HG03060 (cell line): Measurements from ENCODE around the gene MLLT10.

ENCODE experiments used
- ATAC-seq: cut with Tn5 transposase; IDR thresholded peaks from one replicate; pipeline ENCODE4 v1.9.1; 2021; ENCODE audit warnings: low read depth, moderate number of reproducible peaks; ENCODE audit not compliant: unreplicated experiment

The MLLT10 gene

DNA sequence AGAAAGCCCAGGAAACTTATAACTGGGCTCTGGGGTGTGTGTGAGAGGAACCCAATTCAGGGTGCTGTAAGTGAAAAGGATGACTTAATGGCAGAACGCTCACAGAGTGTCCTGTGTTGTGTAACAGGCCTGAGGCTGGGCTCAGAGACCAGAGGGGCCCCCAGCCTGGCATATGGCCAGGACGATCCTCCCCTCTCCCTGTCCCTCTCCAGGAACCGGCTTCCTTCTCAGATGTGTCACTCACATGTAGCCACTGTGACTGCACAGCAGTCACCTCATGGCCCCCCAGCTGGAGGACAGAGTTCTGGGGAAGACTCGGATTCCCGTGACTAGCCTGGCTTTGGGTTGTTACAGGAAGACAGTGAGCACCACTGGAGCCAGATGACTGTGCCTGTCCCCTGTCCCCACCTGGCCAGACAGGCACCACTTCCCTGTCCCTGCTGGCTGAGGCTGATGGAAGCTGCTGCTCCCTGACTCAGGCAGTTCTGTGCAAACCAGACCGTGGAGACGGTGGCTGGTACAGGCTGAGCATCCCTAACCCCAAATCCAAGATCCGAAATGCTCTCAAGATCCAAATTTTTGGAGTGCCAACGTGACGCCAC lies 220.5 kb downstream of the MLLT10 start:
- no peak for ATAC-seq

DNA sequence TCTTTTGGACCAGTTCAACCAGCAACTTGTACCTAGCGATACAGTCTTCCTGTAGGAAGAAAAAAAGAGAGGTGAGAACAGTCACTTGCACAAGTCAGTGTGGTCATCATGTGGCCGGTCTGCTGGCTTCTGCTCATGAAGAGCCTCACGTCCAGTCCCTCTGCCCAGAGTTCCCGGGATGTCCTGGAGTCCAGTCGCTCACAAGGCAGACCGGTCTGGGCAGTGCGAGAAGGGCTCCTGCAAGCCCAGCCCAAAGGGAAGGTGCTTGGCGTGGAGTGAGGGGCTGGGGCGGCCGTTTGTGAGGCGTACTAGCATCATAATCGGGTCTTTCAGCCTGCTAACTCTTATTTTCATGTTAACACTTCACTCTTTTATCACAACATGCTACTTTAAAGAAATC lies 222.7 kb downstream of the MLLT10 start:
- ATAC-seq, result no peak

DNA sequence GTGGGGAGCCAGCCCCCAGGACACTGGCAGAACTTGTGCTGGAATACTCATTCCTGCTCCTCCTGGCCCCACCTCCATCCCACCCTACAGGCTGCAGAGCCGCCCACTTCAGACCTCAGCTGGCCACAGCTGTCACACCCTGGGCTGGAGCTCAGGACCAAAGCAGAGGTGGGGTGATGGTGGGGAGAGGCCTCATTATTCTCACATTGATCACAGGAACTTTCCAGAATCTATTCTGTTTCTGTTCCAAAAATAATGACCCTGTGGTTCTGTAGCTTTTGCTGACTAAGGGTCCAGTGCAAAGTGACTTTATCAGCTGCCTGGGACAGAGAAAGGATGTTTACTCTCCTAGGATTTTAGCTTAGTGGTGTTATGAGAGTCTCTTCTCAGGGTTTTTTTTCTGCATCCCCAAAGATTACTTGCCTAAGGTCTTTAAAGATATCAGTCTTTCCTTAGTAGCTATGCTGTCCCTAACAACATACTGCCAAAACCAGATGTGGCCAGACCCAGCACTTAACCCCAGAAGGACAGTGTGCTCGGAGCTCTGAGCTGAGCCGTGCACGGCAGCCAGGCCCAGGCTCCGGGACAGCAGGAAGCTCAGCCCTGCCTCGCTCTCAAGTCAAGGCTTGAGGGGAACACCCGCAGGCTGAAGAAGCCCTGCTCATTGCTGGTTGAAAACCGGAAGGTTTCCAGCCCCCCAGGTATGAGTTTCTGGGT lies 223.3 kb downstream of the MLLT10 start:
- ATAC-seq, result no peak

DNA sequence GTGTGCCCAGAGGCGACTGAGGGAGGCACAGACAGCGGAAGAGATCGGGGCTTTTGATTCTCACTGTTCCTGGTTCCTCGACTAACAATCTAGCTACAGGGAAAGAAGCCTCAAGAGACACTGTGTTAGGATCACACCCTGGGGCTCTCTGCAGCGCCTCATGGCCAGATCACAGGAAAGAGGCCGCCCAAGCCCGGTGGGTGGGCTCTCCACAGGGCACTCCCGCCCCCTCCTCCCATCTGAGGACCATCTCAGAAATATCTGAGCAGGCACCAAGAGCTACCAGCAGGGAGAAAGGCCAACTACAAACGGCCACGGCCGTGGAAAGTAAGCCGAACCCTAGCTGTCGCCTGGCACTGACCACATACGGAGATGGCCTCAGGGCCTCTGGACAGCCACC lies 224.2 kb downstream of the MLLT10 start:
- no peak for ATAC-seq

DNA sequence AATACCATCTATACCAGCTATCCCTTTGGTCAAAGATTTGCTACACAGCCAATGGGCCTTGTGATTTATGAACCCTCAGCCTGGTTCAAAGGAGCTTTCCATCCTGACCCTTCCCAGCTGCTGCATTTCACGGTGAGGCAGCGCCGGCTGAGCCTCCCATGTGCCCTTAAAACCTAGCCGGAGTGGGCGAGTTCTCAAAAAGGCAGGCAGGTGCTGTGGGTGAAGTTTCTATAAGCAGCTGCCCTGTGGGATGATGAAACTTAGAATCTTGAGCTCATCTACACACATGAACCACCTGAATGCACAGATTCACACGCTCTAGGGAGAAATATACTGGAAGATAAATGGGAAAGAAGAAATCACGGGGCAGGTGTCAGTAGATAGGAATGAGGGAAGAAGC lies 224.7 kb downstream of the MLLT10 start:
- no peak for ATAC-seq

DNA sequence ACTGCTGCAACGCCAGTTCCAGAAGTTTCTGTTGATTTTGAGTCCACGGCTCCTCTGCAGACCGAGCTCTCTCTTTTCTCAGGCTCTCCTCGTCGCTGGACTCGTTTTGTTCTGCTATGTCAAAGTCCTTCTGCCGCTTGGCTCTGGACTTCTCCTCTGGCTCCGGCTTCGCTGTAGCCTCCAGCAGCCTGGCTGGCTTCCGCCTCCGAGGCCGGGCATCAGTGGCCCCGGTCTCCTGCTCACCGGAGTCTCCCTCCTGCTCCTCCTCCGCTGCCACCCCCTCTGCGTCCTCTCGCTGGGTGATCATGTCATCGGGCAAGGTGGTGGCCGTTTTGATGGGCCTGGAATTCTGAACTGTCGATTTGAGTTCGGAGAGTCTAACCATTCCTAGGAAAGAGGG lies 225.2 kb downstream of the MLLT10 start:
- ATAC-seq, result no peak

DNA sequence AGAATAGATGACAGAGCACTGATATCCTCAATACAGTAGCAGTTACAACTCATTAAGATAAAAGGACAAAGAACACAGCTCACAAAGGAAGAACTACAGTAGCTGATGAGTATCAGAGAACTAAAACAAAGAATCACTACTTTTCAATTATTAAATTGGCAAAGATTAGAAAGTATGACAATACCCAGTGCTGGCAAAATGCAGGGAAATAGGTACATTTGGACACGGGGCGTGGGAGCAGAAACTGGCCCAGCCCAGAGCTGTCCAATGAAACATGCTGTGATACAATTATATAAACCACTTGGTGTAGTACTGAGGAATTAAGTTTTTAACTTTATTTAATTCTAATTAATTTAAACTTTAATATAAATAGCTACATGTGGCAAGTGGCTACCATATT lies 226.3 kb downstream of the MLLT10 start:
- no peak for ATAC-seq

DNA sequence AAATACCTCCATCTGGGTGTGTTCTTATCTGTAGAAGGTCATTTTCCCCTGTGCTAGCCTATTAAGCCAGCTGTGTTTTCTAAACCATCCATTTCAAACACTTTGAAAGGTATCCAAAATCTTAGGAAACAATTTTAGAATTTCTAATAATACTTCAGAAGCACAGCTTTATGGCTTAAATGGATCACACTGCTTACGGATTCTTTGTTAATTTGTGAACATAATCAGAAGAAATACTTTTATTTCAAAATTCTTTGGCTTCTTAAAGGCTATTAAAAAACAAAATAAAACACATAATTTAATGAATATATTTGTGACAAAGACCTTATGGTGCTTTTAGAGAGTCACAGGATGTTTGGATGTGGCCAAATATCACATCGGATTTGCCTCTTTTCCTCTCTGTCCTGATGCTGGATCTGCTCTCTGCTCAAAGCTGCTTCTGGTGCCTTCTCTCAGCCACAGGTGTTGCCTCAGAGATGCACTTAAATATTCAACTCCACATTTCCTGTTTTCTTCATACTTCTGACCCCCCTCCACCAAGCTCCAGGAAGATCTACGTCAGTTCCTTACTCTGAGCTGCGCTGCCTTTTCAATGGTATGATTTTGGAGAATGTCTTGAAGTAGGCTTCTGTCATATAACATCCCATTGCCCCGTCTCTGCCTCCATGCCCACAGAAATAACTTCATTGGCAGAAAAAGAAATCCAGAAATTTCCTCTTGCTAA lies 230.6 kb downstream of the MLLT10 start:
- ATAC-seq, result no peak

DNA sequence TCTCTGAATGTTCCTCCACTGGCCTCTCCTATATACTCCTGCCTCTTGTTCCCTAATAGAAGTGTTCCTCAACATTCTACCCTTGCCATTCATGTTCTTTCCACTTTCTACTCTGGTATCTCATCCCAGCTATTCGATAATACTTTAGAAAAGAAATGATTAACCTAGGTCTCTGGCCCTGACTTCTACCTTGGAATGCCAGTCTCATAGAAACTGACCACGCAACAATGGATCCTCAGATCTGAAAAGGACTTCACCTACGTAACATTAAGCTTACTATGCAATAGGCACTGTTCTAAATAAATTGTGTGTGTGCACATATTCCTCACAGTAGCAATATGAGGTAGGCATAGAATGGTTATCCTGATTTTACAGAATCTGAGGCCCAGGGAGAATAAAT lies 235.0 kb downstream of the MLLT10 start:
- ATAC-seq, result no peak

DNA sequence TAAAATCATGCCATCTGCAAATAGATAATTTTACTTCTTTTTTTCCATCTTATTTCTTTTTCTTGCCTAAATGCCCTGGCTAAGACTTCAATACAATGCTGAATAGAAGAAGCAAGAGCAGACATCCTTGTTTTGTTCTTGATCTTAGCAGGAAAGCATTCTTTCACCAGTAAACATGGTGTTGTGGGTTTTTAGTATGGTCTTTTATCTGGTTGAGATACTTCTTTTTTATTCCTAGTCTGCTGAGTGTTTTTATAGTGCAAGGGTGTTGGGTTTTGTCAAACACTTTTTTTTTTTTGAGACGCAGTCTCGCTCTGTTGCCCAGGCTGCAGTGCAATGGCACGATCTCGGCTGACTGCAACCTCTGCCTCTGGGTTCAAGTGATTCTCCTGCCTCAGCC lies 237.2 kb downstream of the MLLT10 start:
- ATAC-seq, result no peak

DNA sequence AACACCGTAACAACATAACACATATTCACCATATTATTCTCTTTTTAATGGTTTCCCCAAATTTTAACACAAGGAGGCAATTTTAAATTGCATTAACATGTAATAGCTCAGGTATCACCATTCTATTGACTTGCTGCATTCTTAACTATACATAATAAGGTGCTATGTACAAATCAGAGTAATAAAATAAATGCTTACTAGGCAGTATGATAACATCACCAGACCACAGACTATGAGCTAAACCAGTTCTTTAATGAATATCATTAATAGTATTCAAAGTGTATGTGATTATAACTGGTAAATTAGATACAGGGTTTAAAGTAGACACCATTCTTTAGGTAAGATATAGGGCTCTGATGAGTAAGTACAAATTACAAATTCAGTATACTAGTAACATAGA lies 242.9 kb downstream of the MLLT10 start:
- ATAC-seq, result no peak

DNA sequence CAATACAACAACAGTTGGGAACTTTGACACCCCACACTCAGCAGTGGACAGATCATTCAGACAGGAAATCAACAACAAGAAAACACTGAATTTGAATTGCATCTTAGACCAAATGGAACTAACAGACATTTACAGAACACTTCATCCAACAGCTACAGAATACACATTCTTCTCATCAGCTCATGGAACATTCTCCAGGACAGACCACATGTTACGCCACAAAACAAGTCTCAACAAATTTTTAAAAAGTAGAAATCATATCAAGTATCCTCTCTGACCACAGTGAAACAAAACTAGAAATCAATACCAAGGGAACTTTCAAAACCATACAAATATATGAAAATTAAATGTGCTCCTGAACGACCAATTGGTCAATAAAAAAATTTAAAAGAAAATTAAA lies 257.2 kb downstream of the MLLT10 start:
- ATAC-seq, result no peak
